Measurements from ENCODE around the gene ASGR2.
"Not testable (repeated sequence)": the region's sequence is repeated elsewhere in the genome, so short reads cannot be mapped to it uniquely, and the experiment has no call there.

GRCh38 chr17:7100641-7101379 lies 13.8 kb downstream of the ASGR2 start:
- not testable (repeated sequence) for TF ChIP-seq ZNF274 (IDR thresholded peaks at IDR 0.05; ENCODE audit: low read depth, low read length); YY1 (IDR thresholded peaks at IDR 0.05; ENCODE audit: insufficient read depth, insufficient read length); SUZ12 (IDR thresholded peaks at IDR 0.05; ENCODE audit: extremely low read depth, insufficient read depth, insufficient read length)

All from NT2/D1 (cell line).